ENCODE data around the gene SLC12A7.

DNA sequence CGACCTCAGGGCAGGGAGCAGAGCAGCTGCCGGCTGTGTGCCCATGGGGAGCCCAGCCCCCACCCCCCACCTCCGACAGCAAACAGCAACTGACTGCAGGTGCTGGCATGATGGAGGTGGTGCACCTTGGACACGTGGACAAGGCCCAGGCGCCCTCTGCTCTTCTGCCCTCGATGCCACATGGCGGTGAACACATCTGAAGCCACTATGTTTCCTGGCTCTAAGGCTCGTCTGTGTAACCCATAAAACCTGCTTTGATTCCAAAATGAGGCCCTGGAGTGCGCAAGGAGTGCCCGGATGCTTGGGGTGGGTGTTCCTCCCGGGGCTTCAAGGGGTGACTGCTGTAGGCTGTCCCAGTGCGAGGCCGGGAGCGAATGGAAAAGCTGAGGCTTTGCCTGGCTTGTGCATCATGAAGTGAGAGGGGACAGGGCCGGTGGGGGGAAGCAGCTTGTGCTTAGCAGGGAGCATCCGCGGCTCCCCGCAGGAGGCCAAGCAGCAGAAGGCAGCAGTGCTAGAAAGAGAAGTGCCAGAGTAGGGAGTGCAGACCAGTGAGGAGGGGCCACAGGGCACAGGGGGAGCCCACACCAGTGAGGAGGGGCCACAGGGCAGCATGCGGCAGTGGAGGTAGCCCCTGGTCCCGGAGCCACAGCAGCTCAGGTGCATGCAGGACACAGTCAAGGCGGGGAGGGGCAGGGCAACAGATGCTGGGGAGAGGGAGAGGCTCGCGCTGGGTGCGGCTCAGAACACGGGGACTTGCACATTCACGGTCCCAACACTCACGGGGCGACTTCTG lies 73.2 kb downstream of the SLC12A7 start:
- TF ChIP-seq RFX5 (IDR thresholded peaks at IDR 0.05; ENCODE audit: low read depth, low read length), result no peak
- no peak for TF ChIP-seq STAG1 (CRISPR knock-in tag; IDR thresholded peaks at IDR 0.05; ENCODE audit: borderline replicate concordance)
- no peak for TF ChIP-seq HNRNPLL (IDR thresholded peaks at IDR 0.05; ENCODE audit: low read depth, low read length, poor library complexity, severe bottlenecking)
- TF ChIP-seq ZNF133 (CRISPR knock-in tag; IDR thresholded peaks at IDR 0.05), result no peak
- TF ChIP-seq ZNF232 (CRISPR knock-in tag; IDR thresholded peaks at IDR 0.05), result no peak
- TF ChIP-seq, protein P1, sequence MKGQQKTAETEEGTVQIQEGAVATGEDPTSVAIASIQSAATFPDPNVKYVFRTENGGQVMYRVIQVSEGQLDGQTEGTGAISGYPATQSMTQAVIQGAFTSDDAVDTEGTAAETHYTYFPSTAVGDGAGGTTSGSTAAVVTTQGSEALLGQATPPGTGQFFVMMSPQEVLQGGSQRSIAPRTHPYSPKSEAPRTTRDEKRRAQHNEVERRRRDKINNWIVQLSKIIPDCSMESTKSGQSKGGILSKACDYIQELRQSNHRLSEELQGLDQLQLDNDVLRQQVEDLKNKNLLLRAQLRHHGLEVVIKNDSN (CRISPR knock-in tag; IDR thresholded peaks at IDR 0.05), result no peak
- no peak for TF ChIP-seq ELF4 (CRISPR knock-in tag; IDR thresholded peaks at IDR 0.05)
- TF ChIP-seq POLR2AphosphoS2 (IDR thresholded peaks at IDR 0.05; ENCODE audit: low read length), result no peak
- TF ChIP-seq, protein P2, sequence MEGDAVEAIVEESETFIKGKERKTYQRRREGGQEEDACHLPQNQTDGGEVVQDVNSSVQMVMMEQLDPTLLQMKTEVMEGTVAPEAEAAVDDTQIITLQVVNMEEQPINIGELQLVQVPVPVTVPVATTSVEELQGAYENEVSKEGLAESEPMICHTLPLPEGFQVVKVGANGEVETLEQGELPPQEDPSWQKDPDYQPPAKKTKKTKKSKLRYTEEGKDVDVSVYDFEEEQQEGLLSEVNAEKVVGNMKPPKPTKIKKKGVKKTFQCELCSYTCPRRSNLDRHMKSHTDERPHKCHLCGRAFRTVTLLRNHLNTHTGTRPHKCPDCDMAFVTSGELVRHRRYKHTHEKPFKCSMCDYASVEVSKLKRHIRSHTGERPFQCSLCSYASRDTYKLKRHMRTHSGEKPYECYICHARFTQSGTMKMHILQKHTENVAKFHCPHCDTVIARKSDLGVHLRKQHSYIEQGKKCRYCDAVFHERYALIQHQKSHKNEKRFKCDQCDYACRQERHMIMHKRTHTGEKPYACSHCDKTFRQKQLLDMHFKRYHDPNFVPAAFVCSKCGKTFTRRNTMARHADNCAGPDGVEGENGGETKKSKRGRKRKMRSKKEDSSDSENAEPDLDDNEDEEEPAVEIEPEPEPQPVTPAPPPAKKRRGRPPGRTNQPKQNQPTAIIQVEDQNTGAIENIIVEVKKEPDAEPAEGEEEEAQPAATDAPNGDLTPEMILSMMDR (IDR thresholded peaks at IDR 0.05 in 2 of 3, conservative IDR thresholded peaks at IDR 0.05 in 1 of 3; ENCODE audit: insufficient read depth in 2 of 3, low read depth in 1 of 3, low read length in 3 of 3), result no peak
- TF ChIP-seq BHLHE40 (IDR thresholded peaks at IDR 0.05; ENCODE audit: low read length), result no peak
- no peak for TF ChIP-seq TAF1 (IDR thresholded peaks at IDR 0.05; ENCODE audit: control insufficient read depth, extremely low read depth, insufficient read depth, low read length, severe bottlenecking)

Measured in K562 (cell line).